Endometrial microvascular endothelial cells (primary cell): Measurements from ENCODE around the gene DERA. TPM values are rescaled to one million over a fixed set of nuclear protein-coding genes. Genes with fewer than 3 reads are reported as not detected.
"Not testable (repeated sequence)": the region's sequence is repeated elsewhere in the genome, so short reads cannot be mapped to it uniquely, and the experiment has no call there.

Source experiments
- in situ Hi-C: cut with HindIII; loops from 2 replicates; pipeline ENCODE4 v1.10.0; 2017; ENCODE audit warnings: low sequenced_read_pairs, low pct_unique_long_range_greater_than_20kb; ENCODE audit errors: inconsistent ontology term
- total RNA-seq: library from RNA; depleted of rRNA; stranded (reverse); fragments of >200 nt; gene quantifications from one replicate; pipeline ENCODE4 v1.2.3, GENCODE V29; 2015; ENCODE audit errors: inconsistent ontology term

DERA gene
- 84.6 TPM for total RNA-seq

DNA sequence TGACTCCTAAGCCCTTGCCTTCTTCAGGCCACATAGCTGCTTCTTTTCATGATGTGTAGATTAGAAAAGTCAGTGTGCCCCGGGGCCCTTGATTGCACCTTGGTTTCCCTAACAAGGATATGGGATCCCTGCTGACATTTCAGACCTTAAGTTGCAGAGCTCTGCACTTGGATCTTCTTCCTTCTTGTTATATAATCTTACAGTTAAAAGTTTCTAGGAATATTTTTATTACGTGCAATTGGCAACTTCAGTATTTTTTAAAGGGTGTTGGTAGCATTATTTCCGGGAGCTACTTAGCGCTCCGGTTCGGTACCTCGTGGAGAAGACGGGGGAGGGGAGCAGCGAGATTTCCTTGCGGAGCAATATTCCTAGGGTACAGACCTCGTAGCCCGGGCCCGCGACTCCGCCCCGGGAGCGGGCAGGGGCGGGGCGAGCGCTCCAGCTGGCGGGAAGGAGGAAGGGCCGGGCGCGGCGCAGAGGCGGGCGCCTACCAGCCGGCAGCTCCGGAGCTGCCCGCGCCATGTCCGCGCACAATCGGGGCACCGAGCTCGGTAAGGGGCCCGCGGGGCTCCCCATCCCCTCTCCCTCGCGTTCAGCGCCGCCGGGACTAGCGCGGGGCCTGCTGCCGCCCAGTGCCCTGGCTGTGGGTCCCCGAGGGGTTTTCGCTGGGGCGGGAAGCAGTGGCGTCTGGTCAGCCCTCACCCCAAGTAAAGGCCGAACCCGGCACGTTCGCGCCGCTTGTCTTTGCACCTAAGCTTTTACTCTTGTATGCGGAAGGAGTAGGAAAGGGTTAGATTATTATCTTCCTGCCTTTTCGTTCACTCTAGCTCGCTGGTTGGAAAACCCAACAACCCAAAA is at the start of gene DERA:
TSS of gene DERA (plus strand) at position 469 of the 858 bp plus-strand sequence. CDS start at position 521, 52 bp downstream.
- in situ Hi-C loops: no loop called here

- in situ Hi-C loops: no loop called here
Observed at GRCh38 chr12:15861404-15861803, 49.7 kb upstream of the DERA start.

DNA sequence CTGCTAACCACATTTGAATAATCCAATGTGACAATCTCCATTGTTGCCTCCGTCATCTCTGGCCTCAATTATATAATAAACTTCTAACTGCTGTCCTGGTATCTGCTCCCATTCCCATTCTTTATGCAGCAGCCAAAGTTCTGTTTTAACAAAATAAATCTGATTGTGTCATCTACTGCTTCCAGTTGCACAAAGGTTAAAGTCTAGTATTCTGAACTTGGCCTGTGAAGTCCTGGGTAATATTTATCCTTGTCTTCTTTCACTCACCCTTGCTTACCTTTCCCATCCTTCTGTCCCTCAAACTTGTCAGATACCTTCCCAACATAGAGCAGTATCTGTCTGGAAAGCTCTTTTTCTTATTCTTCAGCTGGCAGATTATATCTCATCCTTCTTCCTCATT is 48.3 kb upstream of the DERA start:
- in situ Hi-C loops: no loop called here

GRCh38 chr12:15863372-15863771 is 47.8 kb upstream of the DERA start:
- in situ Hi-C loops: no loop called here

GRCh38 chr12:15863984-15864383 is 47.1 kb upstream of the DERA start:
- in situ Hi-C loops: no loop called here

- in situ Hi-C loops: no loop called here
Observed at GRCh38 chr12:15868186-15868585, 42.9 kb upstream of the DERA start.

DNA sequence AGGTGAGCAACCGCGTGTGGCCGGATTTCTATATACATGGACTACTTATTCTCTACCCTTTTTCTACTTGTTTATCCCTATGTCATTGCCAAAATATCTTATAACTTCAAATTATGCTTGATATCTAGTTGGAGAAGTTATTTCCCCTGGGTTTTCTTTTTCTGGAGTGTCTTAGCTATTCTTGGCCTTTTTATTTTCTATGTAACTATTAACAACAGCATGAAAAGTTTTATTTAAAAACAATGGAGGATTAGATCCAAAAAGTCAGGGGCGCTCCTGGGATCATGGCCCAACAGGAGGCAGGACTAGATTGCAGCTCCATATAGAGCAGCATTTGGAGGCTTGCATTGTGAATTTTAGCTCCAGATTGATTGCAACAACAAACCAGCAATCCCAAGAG is 37.6 kb upstream of the DERA start:
- in situ Hi-C loops: no loop called here

DNA sequence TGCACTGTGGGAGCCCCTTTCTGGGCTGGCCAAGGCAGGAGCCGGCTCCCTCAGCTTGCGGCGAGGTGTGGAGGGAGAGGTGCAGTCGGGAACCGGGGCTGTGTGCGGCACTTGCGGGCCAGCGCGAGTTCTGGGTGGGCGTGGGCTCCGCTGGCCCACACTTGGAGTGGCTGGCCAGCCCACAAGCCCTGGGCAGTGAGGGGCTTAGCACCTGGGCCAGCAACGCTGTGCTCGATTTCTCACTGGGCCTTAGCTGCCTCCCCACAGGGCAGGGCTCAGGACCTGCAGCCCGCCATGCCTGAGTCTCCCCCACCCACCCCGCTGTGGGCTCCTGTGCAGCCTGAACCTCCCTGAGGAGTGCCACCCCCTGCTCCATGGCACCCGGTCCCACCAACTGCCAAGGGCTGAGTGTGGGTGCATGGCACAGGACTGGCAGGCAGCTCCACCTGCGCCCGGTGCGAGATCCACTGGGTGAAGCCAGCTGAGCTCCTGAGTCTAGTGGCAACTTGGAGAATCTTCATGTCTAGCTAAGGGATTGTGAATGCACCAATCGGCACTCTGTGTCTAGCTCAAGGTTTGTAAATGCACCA is 36.5 kb upstream of the DERA start:
- in situ Hi-C loops: not testable (repeated sequence)

DNA sequence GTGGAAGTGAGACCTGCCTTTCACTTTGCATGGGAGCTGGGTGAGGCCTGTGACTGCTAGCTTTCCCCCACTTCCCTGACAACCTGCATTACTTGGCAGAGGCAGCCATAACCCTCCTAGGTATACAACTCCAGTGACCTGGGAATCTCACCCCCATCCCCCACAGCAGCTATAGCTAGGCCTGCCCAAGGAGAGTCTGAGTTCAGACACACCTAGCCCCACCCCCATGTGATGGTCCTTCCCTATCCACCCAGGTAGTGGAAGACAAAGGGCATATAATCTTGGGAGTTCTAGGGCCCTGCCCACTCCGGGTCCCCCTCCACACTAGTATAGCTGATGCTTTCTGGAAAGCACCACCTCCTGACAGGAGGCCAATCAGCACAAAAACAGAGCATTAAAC is 35.3 kb upstream of the DERA start:
- in situ Hi-C loops: no loop called here

- in situ Hi-C loops: no loop called here
Observed at GRCh38 chr12:15879413-15879812, 31.7 kb upstream of the DERA start.

GRCh38 chr12:15880721-15881120 is 30.4 kb upstream of the DERA start:
- in situ Hi-C loops: no loop called here

DNA sequence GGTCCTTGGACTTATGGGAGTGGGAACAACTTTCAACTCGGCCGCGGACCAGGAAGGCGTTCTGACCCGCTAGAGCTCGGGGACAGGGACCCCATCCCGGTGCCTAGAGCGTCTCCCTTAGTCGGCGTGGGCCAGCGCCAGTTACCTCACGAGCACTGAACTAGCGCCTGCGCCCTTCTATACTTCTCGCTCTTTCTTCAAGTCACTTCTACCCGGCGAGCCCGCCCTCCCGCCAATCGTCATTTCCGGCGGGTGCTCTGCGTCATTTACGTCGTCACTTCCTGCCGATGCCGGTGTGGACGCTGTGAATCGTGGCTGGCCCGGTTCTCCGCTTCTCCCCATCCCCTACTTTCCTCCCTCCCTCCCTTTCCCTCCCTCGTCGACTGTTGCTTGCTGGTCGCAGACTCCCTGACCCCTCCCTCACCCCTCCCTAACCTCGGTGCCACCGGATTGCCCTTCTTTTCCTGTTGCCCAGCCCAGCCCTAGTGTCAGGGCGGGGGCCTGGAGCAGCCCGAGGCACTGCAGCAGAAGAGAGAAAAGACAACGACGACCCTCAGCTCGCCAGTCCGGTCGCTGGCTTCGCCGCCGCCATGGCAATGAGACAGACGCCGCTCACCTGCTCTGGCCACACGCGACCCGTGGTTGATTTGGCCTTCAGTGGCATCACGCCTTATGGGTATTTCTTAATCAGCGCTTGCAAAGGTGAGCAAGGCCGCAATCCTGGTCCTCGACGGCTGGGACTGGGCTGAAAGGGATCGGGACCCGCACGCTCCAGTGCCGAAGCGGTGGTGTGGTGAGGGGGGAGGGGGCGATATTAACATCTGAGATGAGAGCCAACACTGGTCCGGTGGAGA is 28.8 kb upstream of the DERA start, which contains the start of gene STRAP:
TSS of gene STRAP (plus strand) at position 270 of the 854 bp plus-strand sequence. CDS start at position 591, 321 bp downstream.
- in situ Hi-C loops: no loop called here

DNA sequence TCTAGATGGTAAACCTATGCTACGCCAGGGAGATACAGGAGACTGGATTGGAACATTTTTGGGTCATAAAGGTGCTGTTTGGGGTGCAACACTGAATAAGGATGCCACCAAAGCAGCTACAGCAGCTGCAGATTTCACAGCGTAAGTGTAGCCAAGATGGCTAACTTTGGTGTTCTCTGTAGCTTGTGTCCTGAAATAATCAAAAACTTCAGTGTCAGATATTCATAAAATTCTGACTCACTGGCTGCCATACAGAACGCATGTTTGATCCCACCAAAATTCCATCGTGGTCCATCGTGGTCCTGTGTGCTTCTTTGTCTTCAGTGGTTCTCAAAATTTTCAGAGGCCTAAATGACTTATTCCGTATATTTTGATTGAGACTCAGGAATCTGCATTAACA is 27.6 kb upstream of the DERA start:
- in situ Hi-C loops: no loop called here

- in situ Hi-C loops: no loop called here
Observed at GRCh38 chr12:15886372-15887042, 24.6 kb upstream of the DERA start.

DNA sequence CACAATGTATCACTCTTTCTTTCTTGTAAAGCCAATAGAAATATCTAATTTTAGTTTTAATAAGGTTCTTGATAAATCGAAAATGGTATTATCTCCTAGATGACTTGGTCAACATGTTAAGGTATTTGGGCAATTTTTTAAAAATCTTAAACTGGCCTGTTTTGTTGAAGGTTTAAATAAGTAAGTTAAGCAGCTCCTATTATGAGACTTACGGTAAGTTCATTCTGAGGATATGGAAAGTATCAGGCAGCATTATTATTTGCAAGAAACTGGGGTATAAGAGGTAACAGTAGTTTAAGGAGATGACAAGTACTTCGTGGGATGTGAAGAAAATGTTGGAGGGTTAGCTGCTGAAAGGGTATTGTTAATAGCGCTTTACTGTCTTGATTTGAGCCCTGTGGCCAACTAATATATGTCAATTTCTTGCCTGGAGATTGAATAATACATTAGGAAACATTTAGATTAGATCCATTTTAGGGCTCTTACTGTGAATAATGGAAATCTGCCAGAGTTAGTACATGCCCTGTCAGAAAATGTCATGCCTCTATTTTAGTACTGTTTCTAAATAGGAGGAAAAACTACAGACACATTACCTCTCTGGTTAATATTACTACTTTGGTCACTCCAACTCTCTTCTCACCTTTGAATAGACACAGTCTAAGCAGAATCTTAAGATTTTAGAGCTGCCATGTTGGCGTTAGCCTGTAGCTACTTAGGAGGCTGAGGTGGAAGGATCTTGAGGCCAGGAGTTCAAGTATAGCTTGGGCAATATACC is 23.9 kb upstream of the DERA start:
- in situ Hi-C loops: no loop called here

DNA sequence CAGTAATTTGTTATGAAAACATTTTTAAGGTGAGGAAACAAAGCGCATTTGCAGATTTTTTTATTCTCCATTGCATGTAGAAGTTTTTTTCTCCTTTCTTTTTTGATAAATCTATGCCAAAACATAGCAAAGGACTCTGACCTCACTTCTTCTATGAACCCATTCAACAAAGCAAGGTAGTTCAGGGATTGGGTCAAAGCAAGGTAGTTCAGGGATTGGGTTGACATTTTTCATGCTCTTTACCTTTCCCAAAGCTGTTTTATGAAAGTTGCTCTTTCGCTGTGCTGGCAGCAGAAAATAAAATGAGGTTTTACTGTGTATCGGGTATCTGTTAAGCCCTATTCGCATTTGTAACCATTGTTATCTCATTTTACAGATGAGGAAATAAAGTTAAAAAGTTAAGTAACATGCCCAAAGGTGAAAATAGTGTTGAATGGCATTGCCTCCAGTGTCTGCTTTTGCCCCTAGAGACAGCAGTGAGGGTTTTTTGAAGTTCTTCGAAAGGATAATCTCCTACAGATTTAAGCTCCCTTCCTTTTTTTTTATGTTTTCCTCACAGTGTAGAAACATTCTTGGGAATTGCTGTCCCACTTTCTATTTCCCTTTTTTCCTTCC is 18.4 kb upstream of the DERA start:
- in situ Hi-C loops: no loop called here

DNA sequence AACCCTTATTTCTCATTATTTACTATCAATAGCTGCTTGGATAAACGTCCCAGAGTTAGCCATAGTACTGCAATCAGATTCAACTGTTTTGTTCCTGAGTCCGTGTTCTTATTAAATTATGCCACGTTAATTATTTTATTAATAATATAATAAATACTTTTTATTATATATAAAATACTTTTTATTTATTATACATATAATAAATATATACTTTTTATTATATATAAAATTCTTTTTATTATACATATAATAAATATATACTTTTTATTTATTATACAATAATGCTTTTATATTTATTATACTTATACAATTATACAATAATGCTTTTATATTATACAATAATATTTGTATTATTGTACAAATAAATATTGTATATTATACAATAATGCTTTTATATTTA is 17.9 kb upstream of the DERA start:
- in situ Hi-C loops: no loop called here

DNA sequence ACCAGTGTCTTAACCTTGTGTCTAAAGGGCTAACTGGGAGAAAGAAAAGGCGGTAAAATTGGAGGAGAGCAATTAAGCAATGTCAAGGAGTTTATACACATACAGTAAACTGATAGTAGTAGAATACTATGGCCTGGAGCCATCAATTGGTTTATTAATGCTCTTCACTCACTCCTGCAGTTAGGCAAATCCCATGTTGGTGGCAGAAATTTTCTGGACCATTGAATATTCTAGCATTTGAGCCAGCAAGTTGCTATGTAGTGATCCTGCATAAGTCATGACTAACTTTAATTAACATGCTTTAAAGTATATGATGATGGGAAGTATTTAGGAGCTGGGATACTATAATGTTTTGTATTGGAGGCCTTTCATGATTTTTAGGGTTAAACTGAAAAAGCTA is 14.3 kb upstream of the DERA start:
- in situ Hi-C loops: no loop called here
